MCF 10A (cell line): Measurements from ENCODE around the gene STPG1. TPM values are rescaled to one million over a fixed set of nuclear protein-coding genes. Genes with fewer than 3 reads are reported as not detected.

Experiments used
- BruUV-seq: library from RNA; stranded (reverse); fragments of 400-500 nt; replicated peaks from 2 replicates; lab custom pipeline; 2021; lab: Mats Ljungman, UMichigan
- CTCF ChIA-PET: fragments of 300-600 bp; sonication (Branson Sonifier 250); formaldehyde crosslinking; extraction: SDS; loops from one replicate; lab custom pipeline; 2021; ENCODE audit warnings: antibody characterized with exemption, inconsistent platforms; lab: Yijun Ruan, JAX
- POLR2A ChIA-PET: fragments of 300-600, 350-650 bp; sonication (Branson Sonifier 250); formaldehyde crosslinking; extraction: SDS; loops from one replicate; lab custom pipeline; 2020; ENCODE audit warnings: antibody characterized with exemption, inconsistent platforms; lab: Yijun Ruan, JAX
- DNase-seq: peaks from one replicate; pipeline ENCODE4 v3.0.0-alpha.2; 2018; ENCODE audit not compliant: unreplicated experiment
- H3K27ac Mint-ChIP-seq: one replicate; pipeline ENCODE4 v1.8.0; 2022; ENCODE audit warnings: mild to moderate bottlenecking, low read depth, mixed read lengths; ENCODE audit not compliant: unreplicated experiment
- H3K27me3 Mint-ChIP-seq: one replicate; pipeline ENCODE4 v1.8.0; 2022; ENCODE audit warnings: mixed read lengths; ENCODE audit not compliant: insufficient read depth, unreplicated experiment
- H3K36me3 Mint-ChIP-seq: one replicate; pipeline ENCODE4 v1.8.0; 2022; ENCODE audit warnings: mild to moderate bottlenecking, moderate library complexity, mixed read lengths; ENCODE audit not compliant: insufficient read depth, unreplicated experiment
- H3K4me1 Mint-ChIP-seq: one replicate; pipeline ENCODE4 v1.8.0; 2022; ENCODE audit warnings: mixed read lengths; ENCODE audit not compliant: insufficient read depth, unreplicated experiment
- H3K4me3 Mint-ChIP-seq: one replicate; pipeline ENCODE4 v1.8.0; 2022; ENCODE audit warnings: mild to moderate bottlenecking, moderate library complexity, mixed read lengths; ENCODE audit not compliant: unreplicated experiment
- H3K9me3 Mint-ChIP-seq: one replicate; pipeline ENCODE4 v1.8.0; 2022; ENCODE audit warnings: mixed read lengths; ENCODE audit not compliant: unreplicated experiment
- CTCF ChIP-seq: fragments of 200-600 bp; IDR thresholded peaks from one replicate; pipeline ENCODE4 v1.8.0; 2022; ENCODE audit warnings: antibody characterized with exemption, mild to moderate bottlenecking; ENCODE audit not compliant: unreplicated experiment
- intact Hi-C: fragments of 100-400 bp; cut with micrococcal nuclease; formaldehyde crosslinking; loops from 2 replicates; pipeline ENCODE4 v1.14.1; 2022
- total RNA-seq: library from RNA; stranded (reverse); gene quantifications from 2 replicates; pipeline ENCODE4 v1.2.3, GENCODE V29; 2022

STPG1 gene
- total RNA-seq, 1 experiment from 2014 or later, result 19.7 TPM

GRCh38 chr1:24363994-24364393 lies 49.6 kb downstream of the STPG1 start:
- Mint-ChIP-seq H3K9me3 (no peaks in the 10 kb centered on the region), H3K4me3 (no peak overlapping the region), H3K36me3 (peaks cover 17% of the 10 kb centered on the region), H3K27ac (peak overlapping the region; percentile 89), H3K27me3 (no peaks in the 10 kb centered on the region), H3K4me1 (peaks cover 33% of the 10 kb centered on the region)
- BruUV-seq, result no TSS peak
- ChIA-PET CTCF (interaction anchor here (0.6 to 3.8 kb wide), 4 partner anchors 16 to 176 kb away, joined by 3 to 12 read pairs (median 7); no protein-coding TSS in a partner anchor), POLR2A (interaction anchor here (0.9 to 7.2 kb wide), 6 partner anchors 14 to 162 kb away, joined by 6 to 78 read pairs (median 13); partner anchors contain the start of gene GRHL3)
- no peak for TF ChIP-seq CTCF
- peak; percentile 54 for DNase-seq
- intact Hi-C loops, result loop anchor here (2.0 kb wide), 1 partner anchor 27 kb away; no protein-coding TSS in a partner anchor

- Mint-ChIP-seq H3K27me3 (no peaks in the 10 kb centered on the region), H3K9me3 (no peaks in the 10 kb centered on the region), H3K27ac (peak overlapping the region; percentile 74), H3K4me3 (peak overlapping the region; percentile 8), H3K36me3 (peaks cover 15% of the 10 kb centered on the region), H3K4me1 (peaks cover 33% of the 10 kb centered on the region)
- peak; percentile 96 for DNase-seq
- no TSS peak for BruUV-seq
- intact Hi-C loops, result loop anchor here (2.0 kb wide), 1 partner anchor 28 kb away; no protein-coding TSS in a partner anchor
- ChIA-PET CTCF (interaction anchor here (0.6 to 1.2 kb wide), 7 partner anchors 28 to 1089 kb away, joined by 3 to 9 read pairs (median 3); no protein-coding TSS in a partner anchor), POLR2A (interaction anchor here (0.6 to 7.2 kb wide), 9 partner anchors 15 to 68 kb away, joined by 3 to 78 read pairs (median 5); partner anchors contain the start of gene GRHL3)
- TF ChIP-seq CTCF, result no peak
These were observed 50.5 kb downstream of the STPG1 start for GRCh38 chr1:24362982-24363614.

GRCh38 chr1:24362396-24362795 lies 51.2 kb downstream of the STPG1 start:
- CTCF ChIA-PET, result interaction anchor here (0.9 to 1.2 kb wide), 2 partner anchors 28 to 161 kb away, joined by 3 to 9 read pairs; no protein-coding TSS in a partner anchor
- intact Hi-C loops, result loop anchor here (2.0 kb wide), 1 partner anchor 28 kb away; no protein-coding TSS in a partner anchor
- no TSS peak for BruUV-seq
- H3K27ac Mint-ChIP-seq, result peak overlapping the region; percentile 74
- H3K4me1 Mint-ChIP-seq, result peaks cover 33% of the 10 kb centered on the region
- DNase-seq, result no peak
- POLR2A ChIA-PET, result interaction anchor here (0.9 to 7.2 kb wide), 6 partner anchors 16 to 67 kb away, joined by 3 to 78 read pairs (median 4); partner anchors contain the start of gene GRHL3
- H3K27me3 Mint-ChIP-seq, result no peaks in the 10 kb centered on the region
- TF ChIP-seq CTCF, result no peak
- H3K36me3 Mint-ChIP-seq, result peaks cover 21% of the 10 kb centered on the region
- no peaks in the 10 kb centered on the region for H3K9me3 Mint-ChIP-seq
- H3K4me3 Mint-ChIP-seq, result no peak overlapping the region

- H3K27ac Mint-ChIP-seq, result no peak overlapping the region
- BruUV-seq, result no TSS peak
- H3K4me3 Mint-ChIP-seq, result no peak overlapping the region
- H3K4me1 Mint-ChIP-seq, result peaks cover 33% of the 10 kb centered on the region
- peaks cover 26% of the 10 kb centered on the region for H3K36me3 Mint-ChIP-seq
- intact Hi-C loops, result loop anchor here (2.0 kb wide), 1 partner anchor 29 kb away; no protein-coding TSS in a partner anchor
- no peak for DNase-seq
- CTCF ChIA-PET, result interaction anchor here (1.0 kb wide), 1 partner anchor 161 kb away, joined by 3 read pairs; no protein-coding TSS in a partner anchor
- H3K27me3 Mint-ChIP-seq, result no peaks in the 10 kb centered on the region
- no peaks in the 10 kb centered on the region for H3K9me3 Mint-ChIP-seq
- POLR2A ChIA-PET, result interaction anchor here (0.9 to 2.4 kb wide), 3 partner anchors 24 to 67 kb away, joined by 3 to 10 read pairs (median 3); no protein-coding TSS in a partner anchor
- TF ChIP-seq CTCF, result no peak
These were observed 51.8 kb downstream of the STPG1 start for GRCh38 chr1:24361811-24362210.
